Measurements from ENCODE around the gene ST8SIA6.
A peak's percentile ranks its signal among the peaks of the same experiment; 100 is the strongest.

The ST8SIA6 gene

GRCh38 chr10:17435187-17435586 lies 19.2 kb downstream of the ST8SIA6 start:
- H3K4me3 ChIP-seq (ENCODE audit: low read depth, low read length), result no peak overlapping the region
- TF ChIP-seq, protein P1, sequence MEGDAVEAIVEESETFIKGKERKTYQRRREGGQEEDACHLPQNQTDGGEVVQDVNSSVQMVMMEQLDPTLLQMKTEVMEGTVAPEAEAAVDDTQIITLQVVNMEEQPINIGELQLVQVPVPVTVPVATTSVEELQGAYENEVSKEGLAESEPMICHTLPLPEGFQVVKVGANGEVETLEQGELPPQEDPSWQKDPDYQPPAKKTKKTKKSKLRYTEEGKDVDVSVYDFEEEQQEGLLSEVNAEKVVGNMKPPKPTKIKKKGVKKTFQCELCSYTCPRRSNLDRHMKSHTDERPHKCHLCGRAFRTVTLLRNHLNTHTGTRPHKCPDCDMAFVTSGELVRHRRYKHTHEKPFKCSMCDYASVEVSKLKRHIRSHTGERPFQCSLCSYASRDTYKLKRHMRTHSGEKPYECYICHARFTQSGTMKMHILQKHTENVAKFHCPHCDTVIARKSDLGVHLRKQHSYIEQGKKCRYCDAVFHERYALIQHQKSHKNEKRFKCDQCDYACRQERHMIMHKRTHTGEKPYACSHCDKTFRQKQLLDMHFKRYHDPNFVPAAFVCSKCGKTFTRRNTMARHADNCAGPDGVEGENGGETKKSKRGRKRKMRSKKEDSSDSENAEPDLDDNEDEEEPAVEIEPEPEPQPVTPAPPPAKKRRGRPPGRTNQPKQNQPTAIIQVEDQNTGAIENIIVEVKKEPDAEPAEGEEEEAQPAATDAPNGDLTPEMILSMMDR (IDR thresholded peaks at IDR 0.05; ENCODE audit: borderline replicate concordance, insufficient read depth, low read depth, low read length), result no peak

- TF ChIP-seq, protein P1 (IDR thresholded peaks at IDR 0.05; ENCODE audit: borderline replicate concordance, insufficient read depth, low read depth, low read length), result no peak
- no peak overlapping the region for H3K4me3 ChIP-seq (ENCODE audit: low read depth, low read length)
Measured at GRCh38 chr10:17432723-17433122, 21.7 kb downstream of the ST8SIA6 start.

GRCh38 chr10:17431871-17432311 lies 22.5 kb downstream of the ST8SIA6 start:
- TF ChIP-seq, protein P1 (IDR thresholded peaks at IDR 0.05; ENCODE audit: borderline replicate concordance, insufficient read depth, low read depth, low read length), result no peak
- H3K4me3 ChIP-seq (ENCODE audit: low read depth, low read length), result no peak overlapping the region

GRCh38 chr10:17430647-17431355 lies 23.6 kb downstream of the ST8SIA6 start:
- TF ChIP-seq, protein P1 (IDR thresholded peaks at IDR 0.05; ENCODE audit: borderline replicate concordance, insufficient read depth, low read depth, low read length), result peak; percentile 76
- H3K4me3 ChIP-seq (ENCODE audit: low read depth, low read length), result no peak overlapping the region

- no peak overlapping the region for H3K4me3 ChIP-seq (ENCODE audit: low read depth, low read length)
- TF ChIP-seq, protein P1 (IDR thresholded peaks at IDR 0.05; ENCODE audit: borderline replicate concordance, insufficient read depth, low read depth, low read length), result no peak
Measured at GRCh38 chr10:17429490-17429889, 24.9 kb downstream of the ST8SIA6 start.

DNA sequence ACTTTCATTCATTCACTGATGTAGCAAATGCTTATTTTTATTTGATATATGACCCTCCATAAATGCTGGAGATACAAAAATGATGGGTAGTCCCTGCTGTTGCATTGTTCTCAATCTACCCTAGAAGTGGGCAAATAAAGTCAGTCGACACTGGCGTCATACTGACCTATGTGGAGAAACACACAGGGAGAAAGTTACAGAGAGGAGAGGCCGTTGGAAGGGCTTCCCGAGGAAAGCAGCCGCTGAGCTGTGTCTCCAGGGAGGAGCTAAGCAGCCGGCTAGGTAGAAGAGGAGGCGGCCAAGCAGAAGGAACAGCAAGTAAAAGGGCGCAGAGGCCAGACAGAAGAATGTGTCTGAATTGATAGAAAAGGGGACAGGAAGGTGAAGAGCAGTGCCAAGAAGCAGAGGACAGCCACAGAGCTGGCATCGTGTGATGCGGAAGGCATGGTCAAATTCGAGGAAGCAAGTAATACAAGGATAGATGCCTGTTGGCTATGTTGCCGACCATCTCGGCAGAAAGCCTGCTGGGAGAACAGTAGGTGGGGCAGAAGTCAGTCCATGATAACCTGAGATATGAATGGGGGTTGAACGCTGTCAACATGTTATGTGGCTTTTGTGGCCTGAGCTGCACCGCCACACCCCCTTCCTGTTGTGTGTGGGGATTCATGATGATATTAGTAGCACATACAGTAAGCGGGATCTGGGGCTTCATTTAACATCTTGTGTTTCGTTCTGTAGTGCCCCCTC lies 25.9 kb downstream of the ST8SIA6 start:
- TF ChIP-seq, protein P1 (IDR thresholded peaks at IDR 0.05; ENCODE audit: borderline replicate concordance, insufficient read depth, low read depth, low read length), result no peak
- no peak overlapping the region for H3K4me3 ChIP-seq (ENCODE audit: low read depth, low read length)

Data from GM12875 (cell line).